ENCODE results near the gene C6orf47. TPM values are rescaled to one million over a fixed set of nuclear protein-coding genes. Genes with fewer than 3 reads are reported as not detected.

The C6orf47 gene
- total and polyA plus RNA-seq, 2 of the 8 experiments (the other 6 are each of a cell fraction or from before 2014, with no cell fraction given) = 4.7 to 14.6 TPM

GRCh38 chr6:31687860-31688693 is 27.5 kb upstream of the C6orf47 start (continued):
- TF ChIP-seq CHD7 (IDR thresholded peaks at IDR 0.05; ENCODE audit: insufficient replicate concordance, low read length) (no peak), USF2 (IDR thresholded peaks at IDR 0.05; ENCODE audit: low read length) (no peak), CREB1 (IDR thresholded peaks at IDR 0.05) (no peak), ASH2L (IDR thresholded peaks at IDR 0.05; ENCODE audit: low read length) (no peak), RXRA (IDR thresholded peaks at IDR 0.05; ENCODE audit: insufficient read depth, low read depth, low read length) (no peak), SP4 (IDR thresholded peaks at IDR 0.05; ENCODE audit: low read length) (no peak), CBX8 (IDR thresholded peaks at IDR 0.05; ENCODE audit: borderline replicate concordance, low read depth, low read length) (no peak), E2F6 (IDR thresholded peaks at IDR 0.05) (no peak)
